NK-92 (cell line): ENCODE measurements around the gene TRAPPC2L.

Experiments used
- DNase-seq: peaks from one replicate; lab custom pipeline; 2025; ENCODE audit not compliant: unreplicated experiment; lab: John Stamatoyannopoulos, UW

Gene TRAPPC2L

GRCh38 chr16:88906020-88906419, 49.1 kb downstream of the TRAPPC2L start:
- DNase-seq = no peak

GRCh38 chr16:88906535-88907105, 49.7 kb downstream of the TRAPPC2L start:
- DNase-seq = no peak

- DNase-seq = no peak
These were observed 50.8 kb downstream of the TRAPPC2L start for GRCh38 chr16:88907768-88908167.

- no peak for DNase-seq
These were observed 51.4 kb downstream of the TRAPPC2L start for GRCh38 chr16:88908307-88908706.

- no peak for DNase-seq
These were observed 52.7 kb downstream of the TRAPPC2L start for GRCh38 chr16:88909431-88910210.

GRCh38 chr16:88910284-88911135, 53.6 kb downstream of the TRAPPC2L start:
- DNase-seq = no peak

- no peak for DNase-seq
These were observed 54.4 kb downstream of the TRAPPC2L start for GRCh38 chr16:88911136-88911945.

GRCh38 chr16:88911946-88912310, 55.0 kb downstream of the TRAPPC2L start:
- DNase-seq = no peak
